Activated naive CD4-positive, alpha-beta T cell (primary cell): ENCODE results near the gene EPB42.
"Not testable (repeated sequence)": the region's sequence is repeated elsewhere in the genome, so short reads cannot be mapped to it uniquely, and the experiment has no call there.

Experiments used
- DNase-seq, 4 experiments: peaks; one replicate each; lab custom pipeline; 2025; lab: John Stamatoyannopoulos, UW

Gene EPB42

DNA sequence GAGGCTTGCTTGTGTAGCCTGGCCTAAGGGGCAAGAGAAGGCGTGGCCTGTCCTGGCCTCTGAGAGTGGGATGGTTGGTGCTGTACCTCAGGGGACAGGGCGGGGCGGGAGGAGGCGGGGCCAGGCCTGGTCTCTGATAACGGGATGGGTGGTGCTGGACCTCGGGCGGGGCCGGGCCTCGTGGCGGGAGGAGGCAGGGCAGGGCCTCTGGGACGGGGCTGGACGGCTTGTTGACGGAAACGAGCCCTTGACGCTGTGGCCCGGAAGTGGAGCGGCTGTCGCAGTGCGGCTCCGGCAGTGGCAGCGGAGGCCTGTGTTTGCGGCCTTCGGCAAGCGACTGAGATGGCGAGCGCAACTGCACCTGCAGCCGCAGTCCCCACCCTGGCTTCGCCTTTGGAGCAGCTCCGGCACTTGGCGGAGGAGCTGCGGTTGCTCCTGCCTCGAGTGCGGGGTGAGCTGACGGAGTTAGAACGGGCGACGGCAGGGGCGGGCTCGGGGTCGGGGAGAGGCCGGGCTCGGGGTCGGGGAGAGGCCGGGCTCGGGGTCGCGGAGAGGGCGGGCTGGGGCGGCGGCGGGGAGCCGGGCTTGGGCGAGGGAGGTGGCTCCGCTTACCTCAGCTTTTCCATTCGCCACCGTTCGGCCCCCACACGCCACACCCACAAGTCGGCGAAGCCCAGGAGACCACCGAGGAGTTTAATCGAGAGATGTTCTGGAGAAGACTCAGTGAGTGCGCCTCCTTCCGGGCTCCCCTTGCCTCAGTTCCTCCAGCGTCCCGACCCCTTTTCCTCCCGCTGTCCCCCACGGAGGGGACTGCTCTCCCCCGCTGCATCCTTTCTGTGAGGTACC lies 35.4 kb downstream of the EPB42 start, which contains the start of gene CCNDBP1:
TSS of gene CCNDBP1 (plus strand) at position 247 of the 846 bp plus-strand sequence. CDS start at position 343, 96 bp downstream.
- DNase-seq, result peak; percentile 38 to 78 (median 60)

- no peak for DNase-seq
Measured at GRCh38 chr15:43184407-43185124, 36.3 kb downstream of the EPB42 start.

GRCh38 chr15:43183270-43183669 lies 37.5 kb downstream of the EPB42 start:
- DNase-seq, result no peak

DNA sequence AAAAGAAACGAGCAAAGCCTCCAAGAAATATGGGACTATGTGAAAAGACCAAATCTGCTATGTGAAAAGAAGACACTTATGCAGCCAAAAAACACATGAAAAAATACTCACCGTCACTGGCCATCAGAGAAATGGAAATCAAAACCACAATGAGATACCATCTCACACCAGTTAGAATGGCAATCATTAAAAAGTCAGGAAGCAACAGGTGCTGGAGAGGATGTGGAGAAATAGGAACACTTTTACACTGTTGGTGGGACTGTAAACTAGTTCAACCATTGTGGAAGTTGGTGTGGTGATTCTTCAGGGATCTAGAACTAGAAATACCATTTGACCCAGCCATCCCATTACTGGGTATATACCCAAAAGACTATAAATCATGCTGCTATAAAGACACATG lies 43.7 kb downstream of the EPB42 start:
- not testable (repeated sequence) for DNase-seq

DNA sequence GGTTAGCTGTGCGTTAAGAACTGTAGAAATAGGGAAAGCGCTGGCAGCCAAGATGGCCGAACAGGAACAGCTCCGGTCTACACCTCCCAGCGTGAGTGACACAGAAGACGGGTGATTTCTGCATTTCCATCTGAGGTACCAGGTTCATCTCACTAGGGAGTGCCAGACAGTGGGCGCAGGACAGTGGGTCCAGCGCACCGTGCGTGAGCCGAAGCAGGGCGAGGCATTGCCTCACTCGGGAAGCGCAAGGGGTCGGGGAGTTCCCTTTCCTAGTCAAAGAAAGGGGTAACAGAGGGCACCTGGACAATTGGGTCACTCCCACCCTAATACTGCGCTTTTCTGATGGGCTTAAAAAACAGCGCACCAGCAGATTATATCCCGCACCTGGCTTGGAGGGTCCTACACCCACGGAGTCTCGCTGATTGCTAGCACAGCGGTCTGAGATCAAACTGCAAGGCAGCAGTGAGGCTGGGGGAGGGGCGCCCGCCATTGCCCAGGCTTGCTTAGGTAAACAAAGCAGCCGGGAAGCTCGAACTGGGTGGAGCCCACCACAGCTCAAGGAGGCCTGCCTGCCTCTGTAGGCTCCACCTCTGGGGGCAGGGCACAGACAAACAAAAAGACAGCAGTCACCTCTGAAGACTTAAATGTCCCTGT lies 45.0 kb downstream of the EPB42 start:
- not testable (repeated sequence) for DNase-seq

DNA sequence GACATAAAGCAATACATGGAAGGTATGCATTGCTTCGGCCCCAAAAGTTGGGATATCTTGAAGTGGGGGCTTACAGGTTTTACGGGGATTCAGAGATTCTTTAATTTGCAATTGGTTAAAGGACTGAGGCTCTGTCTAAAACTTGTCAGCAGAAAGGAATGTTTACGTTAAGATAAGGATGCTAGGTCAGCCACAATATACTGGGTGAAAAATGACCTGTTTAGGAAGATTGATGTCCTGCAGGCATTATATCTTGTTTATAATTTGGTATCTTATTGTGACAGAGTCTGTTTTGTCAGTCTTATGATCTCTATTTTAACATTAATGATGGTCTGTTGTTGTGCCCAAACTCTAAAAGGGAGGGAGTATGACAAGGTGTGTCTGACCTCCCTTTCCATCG lies 50.9 kb downstream of the EPB42 start:
- no peak for DNase-seq

GRCh38 chr15:43168192-43169107 lies 52.4 kb downstream of the EPB42 start:
- no peak for DNase-seq

GRCh38 chr15:43167261-43167660 lies 53.6 kb downstream of the EPB42 start:
- not testable (repeated sequence) for DNase-seq

DNA sequence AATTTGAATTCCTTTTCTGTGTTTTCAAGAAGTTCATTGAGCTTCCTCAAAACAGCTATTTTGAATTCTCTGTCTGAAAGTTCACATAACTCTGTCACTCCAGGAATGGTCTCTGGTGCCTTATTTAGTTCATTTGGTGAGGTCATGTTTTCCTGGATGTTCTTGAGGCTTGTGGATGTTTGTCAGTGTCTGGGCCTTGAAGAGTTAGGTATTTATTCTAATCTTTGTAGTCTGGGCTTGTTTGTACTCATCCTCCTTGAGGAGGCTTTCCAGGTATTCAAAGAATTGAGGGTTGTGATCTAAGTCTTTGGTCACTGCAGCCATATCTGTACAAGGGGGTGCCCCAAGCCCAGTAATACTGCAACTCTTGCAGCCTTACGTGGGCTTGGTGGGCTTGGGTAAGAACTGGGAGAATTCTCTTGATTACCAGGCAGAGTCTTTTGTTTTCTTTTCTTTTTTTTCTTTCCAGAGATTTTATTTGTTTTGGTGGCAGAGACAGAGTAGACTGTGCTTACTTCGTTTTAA lies 55.0 kb downstream of the EPB42 start:
- DNase-seq, result no peak

- DNase-seq, result no peak
Measured at GRCh38 chr15:43153269-43153668, 67.5 kb downstream of the EPB42 start.

DNA sequence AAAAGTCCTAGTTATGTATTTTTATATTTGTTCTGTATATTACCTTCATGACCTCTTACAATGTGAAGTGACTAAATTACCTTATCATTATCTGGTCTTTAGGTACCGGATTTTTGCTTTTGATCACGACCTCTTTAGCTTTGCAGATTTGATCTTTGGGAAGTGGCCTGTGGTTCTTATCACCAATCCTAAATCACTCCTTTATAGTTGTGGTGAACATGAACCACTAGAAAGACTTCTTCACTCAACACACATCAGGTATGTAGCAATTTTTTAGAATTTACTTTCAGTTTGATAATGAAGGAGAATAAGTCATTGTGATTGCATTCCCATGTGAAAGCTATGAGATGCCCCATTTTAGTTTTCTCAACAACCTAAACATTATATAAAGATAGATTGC lies 69.1 kb downstream of the EPB42 start:
- no peak for DNase-seq

DNA sequence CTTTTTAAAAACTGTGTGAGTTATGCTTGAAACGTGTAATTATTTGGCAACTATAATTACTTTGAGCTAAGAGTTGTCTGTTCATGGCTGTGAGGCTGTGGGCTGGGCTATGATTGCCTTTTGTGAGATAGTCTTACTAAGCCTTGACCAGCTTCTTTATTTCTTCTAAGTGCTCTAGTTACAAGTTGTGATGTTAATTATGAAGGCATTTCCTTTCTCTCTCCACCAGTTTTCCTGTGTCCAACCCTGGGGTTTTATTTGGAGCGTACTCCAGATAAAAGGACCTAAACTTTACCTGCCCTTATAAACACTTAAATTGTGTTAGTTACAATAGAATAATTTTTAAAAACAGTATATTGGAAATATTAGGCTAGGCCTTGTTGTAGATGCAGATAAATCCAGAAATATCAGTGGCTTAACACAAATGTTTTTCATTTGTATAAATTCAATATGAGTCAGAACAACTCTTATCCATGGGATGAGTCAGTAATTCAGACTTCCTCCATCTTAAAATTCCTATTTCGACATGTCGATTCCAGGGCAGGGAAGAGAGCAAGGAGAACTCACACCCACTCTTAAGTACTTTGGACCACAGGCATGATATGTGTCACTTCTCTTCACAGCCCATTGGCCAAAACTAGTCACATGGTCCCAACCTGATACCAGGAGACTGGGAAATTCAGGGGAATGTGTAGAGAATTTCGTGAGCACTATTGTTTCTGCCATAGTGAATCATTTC lies 70.5 kb downstream of the EPB42 start:
- no peak for DNase-seq
